ENCODE data around the gene MELK.

DNA sequence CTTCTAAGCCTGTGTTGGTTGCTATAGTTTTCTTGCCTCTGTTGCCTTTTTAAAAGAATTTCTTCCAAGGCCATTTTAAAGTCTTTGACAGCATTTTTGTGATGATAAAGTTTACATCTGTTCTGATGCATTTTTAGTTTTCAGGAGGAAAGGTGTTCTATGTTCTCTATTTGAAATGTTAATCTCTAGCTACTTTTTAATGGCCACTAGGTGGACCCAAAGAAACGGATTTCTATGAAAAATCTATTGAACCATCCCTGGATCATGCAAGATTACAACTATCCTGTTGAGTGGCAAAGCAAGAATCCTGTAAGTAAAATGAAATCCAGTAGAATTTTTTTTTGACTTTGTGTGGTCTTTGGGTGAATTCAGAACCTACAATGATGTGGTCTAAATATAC is 60.2 kb downstream of the MELK start:
- TF ChIP-seq, protein P1, sequence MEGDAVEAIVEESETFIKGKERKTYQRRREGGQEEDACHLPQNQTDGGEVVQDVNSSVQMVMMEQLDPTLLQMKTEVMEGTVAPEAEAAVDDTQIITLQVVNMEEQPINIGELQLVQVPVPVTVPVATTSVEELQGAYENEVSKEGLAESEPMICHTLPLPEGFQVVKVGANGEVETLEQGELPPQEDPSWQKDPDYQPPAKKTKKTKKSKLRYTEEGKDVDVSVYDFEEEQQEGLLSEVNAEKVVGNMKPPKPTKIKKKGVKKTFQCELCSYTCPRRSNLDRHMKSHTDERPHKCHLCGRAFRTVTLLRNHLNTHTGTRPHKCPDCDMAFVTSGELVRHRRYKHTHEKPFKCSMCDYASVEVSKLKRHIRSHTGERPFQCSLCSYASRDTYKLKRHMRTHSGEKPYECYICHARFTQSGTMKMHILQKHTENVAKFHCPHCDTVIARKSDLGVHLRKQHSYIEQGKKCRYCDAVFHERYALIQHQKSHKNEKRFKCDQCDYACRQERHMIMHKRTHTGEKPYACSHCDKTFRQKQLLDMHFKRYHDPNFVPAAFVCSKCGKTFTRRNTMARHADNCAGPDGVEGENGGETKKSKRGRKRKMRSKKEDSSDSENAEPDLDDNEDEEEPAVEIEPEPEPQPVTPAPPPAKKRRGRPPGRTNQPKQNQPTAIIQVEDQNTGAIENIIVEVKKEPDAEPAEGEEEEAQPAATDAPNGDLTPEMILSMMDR (IDR thresholded peaks at IDR 0.05 in 8 of 11, conservative IDR thresholded peaks at IDR 0.05 in 3 of 11) = peak in 8 of 11 experiments; percentile 17 to 51 (median 40)
- no peak for TF ChIP-seq POLR2A (IDR thresholded peaks at IDR 0.05)
